OCI-LY3 (cell line): ENCODE data around the gene WFDC8.

Source experiments
- CTCF ChIP-seq: fragments of 200-600, 300-600 bp; sonication (generic); IDR thresholded peaks from 2 replicates; pipeline ENCODE4 v1.5.1; 2014; ENCODE audit warnings: antibody characterized with exemption, low read length, low read depth
- EZH2phosphoT487 ChIP-seq: fragments of 200-600 bp; shearing (Covaris generic); IDR thresholded peaks from 2 replicates; pipeline ENCODE4 v1.6.1; 2018; ENCODE audit warnings: antibody characterized with exemption, mixed run types, low read depth

- no peak for TF ChIP-seq CTCF
- no peak for TF ChIP-seq EZH2phosphoT487
Observed at GRCh38 chr20:45588800-45589199, 9.7 kb upstream of the WFDC8 start.
